B cell (primary cell): ENCODE data around the gene ESRP2. TPM values are rescaled to one million over a fixed set of nuclear protein-coding genes. Genes with fewer than 3 reads are reported as not detected.

Experiments used
- ATAC-seq: fragments of 200-7000 bp; cut with Tn5 transposase; one replicate; pipeline ENCODE4 v1.10.0; 2021; ENCODE audit warnings: low read depth, mild to moderate bottlenecking, moderate number of reproducible peaks, moderate library complexity
- CTCF ChIA-PET: fragments of 350-600 bp; sonication (Branson Sonifier 250); formaldehyde crosslinking; loops from one replicate; lab custom pipeline; 2021; ENCODE audit warnings: antibody characterized with exemption, inconsistent platforms; lab: Charles Lee
- POLR2A ChIA-PET: fragments of 350-600 bp; sonication (Branson Sonifier 250); formaldehyde crosslinking; loops from one replicate; lab custom pipeline; 2021; ENCODE audit warnings: antibody characterized with exemption; lab: Charles Lee
- DNase-seq: peaks from one replicate; pipeline ENCODE4 v3.0.0; 2013
- H2AFZ ChIP-seq: 2 replicates; pipeline ENCODE4 v1.6.1; 2012; ENCODE audit warnings: mild to moderate bottlenecking, low read depth, low read length; ENCODE audit not compliant: insufficient read depth, poor library complexity, severe bottlenecking
- H3K27ac ChIP-seq, 2 donors: 1 replicate in 1 of 2; 2 replicates in 1 of 2; pipeline ENCODE4 v1.5.1; 2012 to 2013; ENCODE audit warnings: low read length in 2 of 2, mild to moderate bottlenecking in 2 of 2, moderate library complexity in 1 of 2
- H3K27me3 ChIP-seq, 4 experiments: fragments of 200-600 bp in 1 of 4; sonication (generic) in 1 of 4; replicated peaks in 1 of 4; 1 replicate in 2 of 4; 2 replicates in 2 of 4; pipeline versions ENCODE4 v1.6.1 to v1.7.0; 2013 to 2016; ENCODE audit warnings: low read length in 3 of 4, mild to moderate bottlenecking in 2 of 4, mixed read lengths in 1 of 4, moderate library complexity in 1 of 4; ENCODE audit not compliant: insufficient read depth in 4 of 4, control insufficient read depth in 3 of 4; ENCODE audit errors: control extremely low read depth in 1 of 4
- H3K36me3 ChIP-seq, 2 experiments: replicated peaks in 1 of 2; 1 replicate in 1 of 2; 2 replicates in 1 of 2; pipeline versions ENCODE4 v1.6.1 to v1.7.1; 2013; ENCODE audit warnings: low read length in 1 of 2; ENCODE audit not compliant: insufficient read depth in 2 of 2, control insufficient read depth in 1 of 2; ENCODE audit errors: control extremely low read depth in 1 of 2, extremely low read depth in 1 of 2
- H3K4me1 ChIP-seq, 2 donors: fragments of 200-600 bp in 1 of 2; sonication (generic) in 1 of 2; 1 replicate in 1 of 2; 2 replicates in 1 of 2; pipeline versions ENCODE4 v1.5.1 to v1.6.1; 2013 to 2017; ENCODE audit warnings: low read length in 2 of 2; ENCODE audit not compliant: control insufficient read depth in 2 of 2, insufficient read depth in 2 of 2
- H3K4me2 ChIP-seq: replicated peaks from 2 replicates; pipeline ENCODE3; 2012; ENCODE audit warnings: mild to moderate bottlenecking, low read depth, low read length; ENCODE audit not compliant: poor library complexity, severe bottlenecking
- H3K4me3 ChIP-seq, 5 experiments: fragments of 200-600 bp in 1 of 5; sonication (generic) in 1 of 5; 1 replicate in 3 of 5; 2 replicates in 2 of 5; pipeline versions ENCODE4 v1.5.1 to v1.7.0; 2011 to 2016; ENCODE audit warnings: low read length in 4 of 5, mild to moderate bottlenecking in 4 of 5, low read depth in 2 of 5, control low read depth in 1 of 5, moderate library complexity in 1 of 5; ENCODE audit not compliant: insufficient read depth in 1 of 5; ENCODE audit errors: control extremely low read depth in 1 of 5, extremely low read depth in 1 of 5
- H3K79me2 ChIP-seq: fragments of 200-600 bp; sonication (generic); one replicate; pipeline ENCODE4 v1.6.0; 2016; ENCODE audit warnings: low read length; ENCODE audit not compliant: control insufficient read depth, insufficient read depth
- H3K9ac ChIP-seq: fragments of 200-600 bp; sonication (generic); 2 replicates; pipeline ENCODE4 v1.6.1; 2017; ENCODE audit warnings: mild to moderate bottlenecking, low read length, moderate library complexity
- H3K9me3 ChIP-seq, 3 donors: one replicate each; pipeline versions ENCODE4 v1.6.1 to v1.7.1; 2013; ENCODE audit warnings: low read length in 2 of 3; ENCODE audit not compliant: control insufficient read depth in 2 of 3, insufficient read depth in 1 of 3; ENCODE audit errors: control extremely low read depth in 1 of 3
- H4K20me1 ChIP-seq: 2 replicates; pipeline ENCODE4 v1.6.0; 2012; ENCODE audit warnings: mild to moderate bottlenecking, low read length; ENCODE audit not compliant: insufficient read depth, control insufficient read depth, poor library complexity, severe bottlenecking
- H3K27ac Mint-ChIP-seq: one replicate; pipeline ENCODE4 v1.8.0; 2021; ENCODE audit warnings: mixed read lengths
- H3K27me3 Mint-ChIP-seq: one replicate; pipeline ENCODE4 v1.8.0; 2021; ENCODE audit warnings: mixed read lengths
- H3K4me1 Mint-ChIP-seq: one replicate; pipeline ENCODE4 v1.8.0; 2021; ENCODE audit warnings: mixed read lengths
- H3K4me3 Mint-ChIP-seq: one replicate; pipeline ENCODE4 v1.8.0; 2021; ENCODE audit warnings: mixed read lengths
- H3K9me3 Mint-ChIP-seq: one replicate; pipeline ENCODE4 v1.8.0; 2022; ENCODE audit warnings: mixed read lengths; ENCODE audit not compliant: insufficient read depth
- CTCF ChIP-seq: fragments of 200-600 bp; IDR thresholded peaks from one replicate; pipeline ENCODE4 v1.8.0; 2022; ENCODE audit warnings: antibody characterized with exemption, mild to moderate bottlenecking
- EZH2 ChIP-seq: IDR thresholded peaks from 2 replicates; pipeline ENCODE4 v1.6.1; 2012; ENCODE audit warnings: borderline replicate concordance, low read depth, mild to moderate bottlenecking, moderate library complexity, low read length; ENCODE audit not compliant: insufficient read depth, poor library complexity, severe bottlenecking
- WGBS: methylation state at CpG from one replicate; pipeline ENCODE4 v1.1.5; 2013; ENCODE audit warnings: missing lambda C conversion rate; ENCODE audit not compliant: insufficient coverage; 5-methylcytosine and 5-hydroxymethylcytosine counted together
- intact Hi-C: fragments of 100-400 bp; cut with micrococcal nuclease; formaldehyde crosslinking; loops from one replicate; pipeline ENCODE4 v1.10.0; 2022
- polyA plus RNA-seq: library from polyadenylated mRNA; depleted of rRNA; stranded (reverse); fragments of >200 nt; gene quantifications from 2 replicates; pipeline ENCODE4 v1.2.3, GENCODE V29; 2012
- total RNA-seq, 2 donors: library from RNA; stranded (reverse); fragments of 120-200 nt in 1 of 2; gene quantifications; 1 replicate in 1 of 2; 2 replicates in 1 of 2; pipeline versions ENCODE4 v1.2.3 to v1.2.4, GENCODE V29; 2013 to 2022

The ESRP2 gene
- total and polyA plus RNA-seq, 2 donors (not counting 1 experiment from before 2014, with no cell fraction given), result 0.09 TPM; not detected in 1

GRCh38 chr16:68227850-68228553 lies 7.9 kb downstream of the ESRP2 start:
- Histone ChIP-seq H3K27ac (peak overlapping the region in 1 of 2 donors; percentile 61), H3K4me3 (no peak overlapping the region), H3K9ac (no peak overlapping the region), H3K79me2 (peaks cover 16% of the 10 kb centered on the region), H3K4me1 (peaks cover 24 to 27% of the 10 kb centered on the region in 2 donors), H3K27me3 (no peaks in the 10 kb centered on the region), H2AFZ (no peak overlapping the region), H3K4me2 (peak overlapping the region; percentile 40), H4K20me1 (peaks cover 32% of the 10 kb centered on the region), H3K9me3 (no peaks in the 10 kb centered on the region), H3K36me3 (peaks cover 18 to 37% of the 10 kb centered on the region in 2 experiments)
- Mint-ChIP-seq H3K4me3 (no peak overlapping the region), H3K27me3 (no peaks in the 10 kb centered on the region), H3K4me1 (peaks cover 39% of the 10 kb centered on the region), H3K9me3 (no peaks in the 10 kb centered on the region), H3K27ac (peak overlapping the region; percentile 82)
- intact Hi-C loops, result loop anchor here (2.0 to 10.0 kb wide), 2 partner anchors 235 to 263 kb away; partner anchors contain the start of gene SLC12A4
- TF ChIP-seq CTCF, result no peak
- no peak for TF ChIP-seq EZH2
- DNase-seq (no peak), ATAC-seq (no peak)
- 20% methylated on average over 1 of the region's 2 CpGs for WGBS
- CTCF ChIA-PET, result interaction anchor here (0.6 to 7.1 kb wide), 31 partner anchors 10 to 1274 kb away, joined by 3 to 62 read pairs (median 4); partner anchors contain the start of genes CTCF, DDX28, DUS2 and NFATC3
- POLR2A ChIA-PET, result interaction anchor here (0.6 to 0.7 kb wide), 2 partner anchors 83 to 229 kb away, joined by 4 to 5 read pairs; partner anchors contain the start of genes PRMT7 and SLC7A6OS
